HCT116 (cell line): ENCODE measurements around the gene VWF. TPM values are rescaled to one million over a fixed set of nuclear protein-coding genes. Genes with fewer than 3 reads are reported as not detected.

Experiments
- ATAC-seq: fragments of 200-7000 bp; cut with Tn5 transposase; 2 replicates; pipeline ENCODE4 v1.9.1; 2020; ENCODE audit warnings: mild to moderate bottlenecking, moderate library complexity
- BruUV-seq: library from RNA; stranded (reverse); fragments of 400-500 nt; replicated peaks from 2 replicates; lab custom pipeline; 2021; lab: Mats Ljungman, UMichigan
- CTCF ChIA-PET: fragments of 300-600 bp; sonication (Branson Sonifier 250); formaldehyde crosslinking; loops from one replicate; lab custom pipeline; 2021; ENCODE audit warnings: antibody characterized with exemption; lab: Charles Lee
- POLR2A ChIA-PET: fragments of 300-600, 350-600 bp; sonication (Branson Sonifier 250); formaldehyde crosslinking; loops from one replicate; lab custom pipeline; 2021; ENCODE audit warnings: antibody characterized with exemption; lab: Charles Lee
- RAD21 ChIA-PET, 2 experiments: fragments of 300-600 bp; sonication (Branson Sonifier 250); formaldehyde crosslinking; loops; one replicate each; lab custom pipeline; 2023; ENCODE audit warnings: low total read pairs in 2 of 2; ENCODE audit not compliant: uncharacterized antibody in 2 of 2, unreplicated experiment in 2 of 2, low non-redundant PET in 1 of 2; lab: Charles Lee
- DNase-seq: peaks from one replicate; pipeline ENCODE4 v3.0.0-alpha.2; 2010; ENCODE audit warnings: low read depth, low spot score
- H2AFZ ChIP-seq: fragments of 200-600 bp; shearing (Covaris generic), sonication (generic); 2 replicates; pipeline ENCODE4 v1.6.1; 2017; ENCODE audit warnings: low read depth, mixed run types, mixed read lengths, antibody characterized with exemption, low read length; ENCODE audit not compliant: poor library complexity, severe bottlenecking
- H3K27ac ChIP-seq: 2 replicates; pipeline ENCODE4 v1.5.1; 2012; ENCODE audit warnings: low read depth, low read length
- H3K27me3 ChIP-seq: fragments of 200-600 bp; sonication (generic); 2 replicates; pipeline ENCODE4 v1.6.1; 2016; ENCODE audit warnings: mixed run types, low read length, mixed read lengths; ENCODE audit not compliant: insufficient read depth
- H3K36me3 ChIP-seq, 2 experiments: fragments of 200-500 bp in 1 of 2; fragments of 200-600 bp in 1 of 2; sonication (Bioruptor generic) in 1 of 2; sonication (generic) in 1 of 2; 2 replicates each; pipeline versions ENCODE4 v1.5.1 to v1.6.1; 2014 to 2016; ENCODE audit warnings: low read length in 2 of 2, inconsistent platforms in 1 of 2, mixed read lengths in 1 of 2, mixed run types in 1 of 2; ENCODE audit not compliant: insufficient read depth in 2 of 2, control insufficient read depth in 1 of 2
- H3K4me1 ChIP-seq, 2 experiments: fragments of 200-600 bp in 1 of 2; sonication (generic) in 1 of 2; 2 replicates each; pipeline versions ENCODE4 v1.5.1 to v1.6.1; 2012 to 2017; ENCODE audit warnings: low read length in 2 of 2, inconsistent platforms in 1 of 2, mild to moderate bottlenecking in 1 of 2, mixed read lengths in 1 of 2, mixed run types in 1 of 2, moderate library complexity in 1 of 2; ENCODE audit not compliant: insufficient read depth in 2 of 2, control insufficient read depth in 1 of 2
- H3K4me2 ChIP-seq: fragments of 200-600 bp; sonication (generic); 2 replicates; pipeline ENCODE4 v1.6.1; 2017; ENCODE audit warnings: mixed run types, low read length, mixed read lengths
- H3K4me3 ChIP-seq, 2 experiments: fragments of 200-600 bp in 1 of 2; sonication (generic) in 1 of 2; replicated peaks in 1 of 2; 2 replicates each; pipeline ENCODE4 v1.5.1; 2011 to 2016; ENCODE audit warnings: low read length in 2 of 2, control low read depth in 1 of 2, low read depth in 1 of 2, mild to moderate bottlenecking in 1 of 2, mixed read lengths in 1 of 2, mixed run types in 1 of 2
- H3K79me2 ChIP-seq: fragments of 200-600 bp; sonication (generic); 2 replicates; pipeline ENCODE4 v1.6.1; 2017; ENCODE audit warnings: mild to moderate bottlenecking, mixed run types, low read length, moderate library complexity, mixed read lengths; ENCODE audit not compliant: insufficient read depth
- H3K9ac ChIP-seq: fragments of 200-600 bp; sonication (generic); 2 replicates; pipeline ENCODE4 v1.6.1; 2016; ENCODE audit warnings: low read length, mixed read lengths
- H3K9me2 ChIP-seq: fragments of 200-600 bp; sonication (generic), shearing (Covaris generic); 2 replicates; pipeline ENCODE4 v1.6.1; 2017; ENCODE audit warnings: mixed run types, mild to moderate bottlenecking, moderate library complexity; ENCODE audit not compliant: insufficient read depth
- H3K9me3 ChIP-seq, 2 experiments: fragments of 200-500 bp in 1 of 2; fragments of 200-600 bp in 1 of 2; sonication (Bioruptor generic) in 1 of 2; sonication (generic) in 1 of 2; 2 replicates each; pipeline ENCODE4 v1.6.1; 2014 to 2017; ENCODE audit warnings: low read length in 2 of 2, mixed read lengths in 2 of 2, inconsistent platforms in 1 of 2, low read depth in 1 of 2, mild to moderate bottlenecking in 1 of 2, mixed run types in 1 of 2, moderate library complexity in 1 of 2; ENCODE audit not compliant: control insufficient read depth in 1 of 2, insufficient read depth in 1 of 2
- H4K20me1 ChIP-seq: fragments of 200-600 bp; sonication (generic), shearing (Covaris generic); 2 replicates; pipeline ENCODE4 v1.6.1; 2017; ENCODE audit warnings: mixed run types, mild to moderate bottlenecking, moderate library complexity; ENCODE audit not compliant: insufficient read depth
- EGR1 ChIP-seq: IDR thresholded peaks from 2 replicates; pipeline ENCODE4 v1.6.1; 2012; ENCODE audit warnings: low read depth
- RAD21 ChIP-seq: IDR thresholded peaks from 2 replicates; pipeline ENCODE4 v1.6.1; 2012; ENCODE audit warnings: low read depth, mild to moderate bottlenecking
- REST ChIP-seq: IDR thresholded peaks from 2 replicates; pipeline ENCODE4 v1.6.1; 2012; ENCODE audit warnings: low read depth
- YY1 ChIP-seq: IDR thresholded peaks from 2 replicates; pipeline ENCODE4 v1.6.1; 2011; ENCODE audit warnings: low read length, low read depth, moderate library complexity, mild to moderate bottlenecking; ENCODE audit not compliant: insufficient replicate concordance; ENCODE audit errors: extremely low read depth
- ZNF274 ChIP-seq: fragments of 200-500 bp; sonication (Bioruptor generic); IDR thresholded peaks from 2 replicates; pipeline ENCODE4 v1.6.1; 2014; ENCODE audit warnings: mild to moderate bottlenecking, low read depth, low read length, inconsistent platforms
- intact Hi-C: fragments of 100-400 bp; cut with micrococcal nuclease; formaldehyde crosslinking; loops from 2 replicates; pipeline ENCODE4 v1.10.0; 2022
- total RNA-seq: library from RNA; stranded (reverse); gene quantifications from one replicate; pipeline ENCODE4 v1.2.1, GENCODE V29; 2021; ENCODE audit not compliant: unreplicated experiment

The VWF gene
- total RNA-seq, 1 experiment from 2014 or later: 0.57 TPM

- H4K20me1 ChIP-seq: no peaks in the 10 kb centered on the region
- no peak overlapping the region for H3K4me2 ChIP-seq
- TF ChIP-seq REST (no peak), ZNF274 (no peak), EGR1 (no peak), YY1 (no peak), RAD21 (no peak)
- peaks cover 0 to 10% of the 10 kb centered on the region in 2 experiments; a peak in 3 of 4 replicates for H3K4me1 ChIP-seq
- no peak for ATAC-seq
- ChIA-PET CTCF (no interaction called here), RAD21 (no interaction called here), POLR2A (no interaction called here)
- no peak overlapping the region for H3K4me3 ChIP-seq
- no TSS peak for BruUV-seq
- intact Hi-C loops: loop anchor here (2.0 kb wide), 1 partner anchor 403 kb away; no protein-coding TSS in a partner anchor
- H3K27me3 ChIP-seq: no peaks in the 10 kb centered on the region
- no peaks in the 10 kb centered on the region for H3K36me3 ChIP-seq
- H3K9ac ChIP-seq: no peak overlapping the region
- H3K9me3 ChIP-seq: no peaks in the 10 kb centered on the region
- no peaks in the 10 kb centered on the region for H3K9me2 ChIP-seq
- H3K79me2 ChIP-seq: no peaks in the 10 kb centered on the region
- H3K27ac ChIP-seq: no peak overlapping the region
- H2AFZ ChIP-seq: no peak overlapping the region
- DNase-seq: no peak
Observed at GRCh38 chr12:6061660-6062059, 62.8 kb downstream of the VWF start.
